Upper lobe of right lung (tissue), 1 donor: Measurements from ENCODE around the gene SLC9C1. TPM values are rescaled to one million over a fixed set of nuclear protein-coding genes. Genes with fewer than 3 reads are reported as not detected.
A peak's percentile ranks its signal among the peaks of the same experiment; 100 is the strongest.

Experiments
- ATAC-seq: fragments of 200-7000 bp; cut with Tn5 transposase; one replicate; pipeline ENCODE4 v1.9.1; 2020; ENCODE audit warnings: mild to moderate bottlenecking, moderate library complexity
- DNase-seq: peaks from one replicate; pipeline ENCODE4 v3.0.0-alpha.2; 2020
- H3K27ac ChIP-seq: fragments of 200-600 bp; one replicate; pipeline ENCODE4 v1.8.0; 2022
- H3K27me3 ChIP-seq: fragments of 200-600 bp; one replicate; pipeline ENCODE4 v1.8.0; 2022; ENCODE audit warnings: mild to moderate bottlenecking
- H3K36me3 ChIP-seq: fragments of 200-600 bp; one replicate; pipeline ENCODE4 v1.8.0; 2022
- H3K4me1 ChIP-seq: fragments of 200-600 bp; one replicate; pipeline ENCODE4 v1.8.0; 2022
- H3K4me3 ChIP-seq: fragments of 200-600 bp; one replicate; pipeline ENCODE4 v1.8.0; 2022; ENCODE audit warnings: mild to moderate bottlenecking
- H3K9me3 ChIP-seq: fragments of 200-600 bp; one replicate; pipeline ENCODE4 v1.8.0; 2022
- intact Hi-C: fragments of 100-400 bp; cut with DNase I; formaldehyde crosslinking; loops from one replicate; pipeline ENCODE4 v1.11.0; 2022
- total RNA-seq: library from RNA; stranded (reverse); fragmentation: NEBNext Ultra II Directional; extraction: Animal tissue kit (Norgen Biotek cat#: 25700); gene quantifications from one replicate; pipeline ENCODE4 v1.2.1, GENCODE V29; 2021
- TF ChIP-seq, protein P1 (sequence below): fragments of 200-600 bp; IDR thresholded peaks from one replicate; pipeline ENCODE4 v1.8.0; 2022; ENCODE audit warnings: antibody characterized with exemption
- donor health status: DM: no; HTN: yes; CAD: no; lungs with severe emphysema.

The SLC9C1 gene
- total RNA-seq, 1 donor from 2014 or later, result not detected

DNA sequence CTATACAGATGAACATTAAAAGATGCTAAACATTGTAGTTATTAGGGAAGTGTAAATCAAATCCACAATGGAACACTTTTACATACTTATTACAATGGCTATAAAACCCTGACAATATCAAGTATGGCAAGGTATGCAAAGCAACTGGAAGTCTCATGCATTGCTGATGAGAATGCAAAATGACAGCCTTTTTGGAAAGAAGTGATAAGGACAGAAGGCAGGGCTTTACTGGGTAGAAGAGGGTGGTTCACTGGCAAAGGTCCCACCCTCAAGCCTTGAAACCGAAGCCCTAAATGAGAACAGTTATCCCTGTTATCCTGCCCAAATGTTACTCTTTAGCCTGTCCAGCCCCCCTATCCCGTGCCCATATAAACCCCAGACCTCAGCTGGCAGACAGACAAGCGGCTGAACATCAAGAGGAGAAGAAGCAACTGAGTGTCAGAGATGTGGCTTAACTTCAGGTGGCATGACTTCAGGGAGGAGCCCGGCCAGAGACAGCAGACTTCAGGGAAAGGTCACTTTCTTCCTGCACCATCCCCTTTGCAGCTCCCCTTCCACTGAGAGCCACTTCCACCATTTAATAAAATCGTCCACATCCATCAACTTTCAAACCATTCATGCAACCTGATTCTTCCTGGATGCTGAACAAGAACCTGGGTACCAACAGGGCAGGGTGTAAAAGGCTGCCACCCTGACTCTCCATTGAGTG is 160.2 kb downstream of the SLC9C1 start:
- DNase-seq, result no peak
- ATAC-seq, result no peak
- no peaks in the 10 kb centered on the region for H3K4me1 ChIP-seq
- no peaks in the 10 kb centered on the region for H3K27me3 ChIP-seq
- intact Hi-C loops, result no loop called here
- no peak overlapping the region for H3K27ac ChIP-seq
- TF ChIP-seq, protein P1, sequence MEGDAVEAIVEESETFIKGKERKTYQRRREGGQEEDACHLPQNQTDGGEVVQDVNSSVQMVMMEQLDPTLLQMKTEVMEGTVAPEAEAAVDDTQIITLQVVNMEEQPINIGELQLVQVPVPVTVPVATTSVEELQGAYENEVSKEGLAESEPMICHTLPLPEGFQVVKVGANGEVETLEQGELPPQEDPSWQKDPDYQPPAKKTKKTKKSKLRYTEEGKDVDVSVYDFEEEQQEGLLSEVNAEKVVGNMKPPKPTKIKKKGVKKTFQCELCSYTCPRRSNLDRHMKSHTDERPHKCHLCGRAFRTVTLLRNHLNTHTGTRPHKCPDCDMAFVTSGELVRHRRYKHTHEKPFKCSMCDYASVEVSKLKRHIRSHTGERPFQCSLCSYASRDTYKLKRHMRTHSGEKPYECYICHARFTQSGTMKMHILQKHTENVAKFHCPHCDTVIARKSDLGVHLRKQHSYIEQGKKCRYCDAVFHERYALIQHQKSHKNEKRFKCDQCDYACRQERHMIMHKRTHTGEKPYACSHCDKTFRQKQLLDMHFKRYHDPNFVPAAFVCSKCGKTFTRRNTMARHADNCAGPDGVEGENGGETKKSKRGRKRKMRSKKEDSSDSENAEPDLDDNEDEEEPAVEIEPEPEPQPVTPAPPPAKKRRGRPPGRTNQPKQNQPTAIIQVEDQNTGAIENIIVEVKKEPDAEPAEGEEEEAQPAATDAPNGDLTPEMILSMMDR, result no peak
- H3K4me3 ChIP-seq, result no peak overlapping the region
- no peaks in the 10 kb centered on the region for H3K36me3 ChIP-seq
- no peaks in the 10 kb centered on the region for H3K9me3 ChIP-seq

DNA sequence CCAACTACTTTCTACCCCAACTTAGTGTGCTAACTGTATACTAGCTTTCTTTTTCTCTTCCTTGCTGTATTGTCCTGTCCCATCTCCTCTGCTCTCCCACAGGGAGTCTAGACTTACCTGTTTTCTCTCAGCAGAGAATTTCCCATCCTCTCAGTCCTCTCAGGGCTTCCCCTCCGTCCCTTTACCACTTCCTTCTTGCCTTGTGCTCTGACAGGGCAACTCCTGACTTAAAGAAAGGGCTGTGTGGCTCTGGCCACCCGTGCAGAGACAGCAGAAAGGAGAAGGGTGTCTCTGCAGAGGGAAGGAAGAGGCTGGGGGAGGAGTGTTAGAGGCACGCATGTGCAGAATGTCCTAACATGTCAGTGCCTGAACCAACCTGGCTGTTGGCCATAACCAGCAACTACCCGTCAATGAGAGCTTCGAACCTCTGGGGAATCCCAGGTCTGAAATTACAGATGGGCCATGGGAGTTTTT is 161.0 kb downstream of the SLC9C1 start, which contains the start of gene GCSAM:
Gene GCSAM (minus strand): TSS at position 274 of the 474 bp plus-strand sequence. CDS start 128 bp downstream, at position 146.
- no peak for DNase-seq
- intact Hi-C loops, result no loop called here
- ATAC-seq, result peak; percentile 90
- H3K4me3 ChIP-seq, result no peak within 1 kb of the TSS
- no peaks in the 10 kb centered on the region for H3K9me3 ChIP-seq
- no peak within 1 kb of the TSS for H3K27ac ChIP-seq
- H3K4me1 ChIP-seq, result no peaks in the 10 kb centered on the region
- no peaks in the 10 kb centered on the region for H3K36me3 ChIP-seq
- TF ChIP-seq, protein P1, result no peak
- H3K27me3 ChIP-seq, result no peaks in the 10 kb centered on the region

DNA sequence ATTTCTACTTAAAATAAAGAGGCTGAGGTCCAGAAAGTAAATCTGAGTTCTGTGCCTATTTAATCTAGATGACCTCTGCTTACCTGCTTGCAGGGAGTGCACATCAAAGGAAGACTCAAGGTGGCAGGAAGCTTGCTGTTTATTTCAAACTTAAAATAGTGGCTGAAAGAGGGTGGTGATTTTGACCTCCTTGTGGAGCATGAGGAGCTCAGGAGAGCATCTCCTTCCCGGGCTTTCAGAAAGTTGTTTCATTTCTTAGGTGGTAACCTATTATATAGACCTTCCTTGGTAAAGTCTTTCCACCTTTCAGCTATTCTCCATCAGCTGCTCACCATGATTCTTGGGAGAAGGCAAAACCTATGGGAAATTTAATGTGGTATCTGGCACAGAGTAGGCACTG is 161.5 kb downstream of the SLC9C1 start:
- intact Hi-C loops, result no loop called here
- TF ChIP-seq, protein P1, result no peak
- no peaks in the 10 kb centered on the region for H3K27me3 ChIP-seq
- no peaks in the 10 kb centered on the region for H3K36me3 ChIP-seq
- no peak overlapping the region for H3K4me3 ChIP-seq
- DNase-seq (no peak), ATAC-seq (no peak)
- H3K9me3 ChIP-seq, result no peaks in the 10 kb centered on the region
- H3K4me1 ChIP-seq, result no peaks in the 10 kb centered on the region
- H3K27ac ChIP-seq, result no peak overlapping the region

DNA sequence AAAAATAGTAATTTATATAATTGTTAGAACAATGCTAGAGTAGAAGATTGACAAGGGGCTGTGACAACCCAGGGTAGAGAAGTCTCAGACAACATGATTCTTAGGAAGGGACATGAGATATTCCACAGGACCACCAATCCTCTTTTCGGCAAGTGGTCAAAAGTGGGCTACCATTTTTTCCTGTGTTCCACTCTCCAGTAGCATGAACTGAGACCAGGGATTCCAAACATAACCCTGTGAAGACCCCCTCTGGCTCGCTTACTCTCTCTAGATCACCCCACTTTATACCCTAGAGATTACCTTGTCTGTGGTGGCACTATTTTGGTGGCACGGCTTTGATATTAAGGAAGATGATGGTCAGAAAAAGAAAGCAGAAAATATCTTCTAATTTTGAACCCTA is 161.9 kb downstream of the SLC9C1 start:
- DNase-seq (no peak), ATAC-seq (no peak)
- Histone ChIP-seq H3K27ac (no peak overlapping the region), H3K4me3 (no peak overlapping the region), H3K4me1 (no peaks in the 10 kb centered on the region), H3K36me3 (no peaks in the 10 kb centered on the region), H3K27me3 (no peaks in the 10 kb centered on the region), H3K9me3 (no peaks in the 10 kb centered on the region)
- TF ChIP-seq, protein P1, result no peak
- intact Hi-C loops, result no loop called here

DNA sequence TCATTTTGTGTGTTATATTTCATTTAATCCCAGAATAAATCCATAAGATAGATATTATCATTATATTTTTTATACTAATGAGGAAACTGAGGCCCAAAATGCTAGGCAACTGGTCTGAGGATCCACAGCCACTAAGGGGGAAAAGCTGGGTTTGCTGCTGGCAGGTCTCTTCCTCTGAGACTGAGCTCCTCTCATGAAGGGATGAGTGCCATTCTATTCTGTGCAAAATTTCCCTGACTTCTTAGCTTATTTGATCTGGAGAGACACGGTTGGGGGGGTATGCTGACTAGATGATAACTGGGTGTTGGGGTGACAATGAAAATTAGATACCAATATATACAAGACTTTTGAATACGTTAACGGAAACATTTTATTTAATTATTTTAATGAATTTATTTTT is 162.9 kb downstream of the SLC9C1 start:
- TF ChIP-seq, protein P1, result no peak
- no peak overlapping the region for H3K27ac ChIP-seq
- no peak for DNase-seq
- no peaks in the 10 kb centered on the region for H3K27me3 ChIP-seq
- no peak overlapping the region for H3K4me3 ChIP-seq
- no peaks in the 10 kb centered on the region for H3K9me3 ChIP-seq
- H3K4me1 ChIP-seq, result no peaks in the 10 kb centered on the region
- intact Hi-C loops, result no loop called here
- no peak for ATAC-seq
- no peaks in the 10 kb centered on the region for H3K36me3 ChIP-seq
